Natural killer cell treated with Interleukin-12 subunit alpha and Interleukin-12 subunit beta and Interleukin-15 and Interleukin-18, amount 100 ng/mL, for 72 hours (primary cell): ENCODE measurements around the gene DBT. TPM values are rescaled to one million over a fixed set of nuclear protein-coding genes. Genes with fewer than 3 reads are reported as not detected.

Experiments used
- ATAC-seq, 2 donors: fragments of 150-1000 bp; cut with Tn5 transposase in 1 of 2; sonication (Bioruptor Pico), chemical (Tn5 transposase) in 1 of 2; 2 replicates each; pipeline ENCODE4 v1.10.0; 2021
- DNase-seq: peaks from one replicate; pipeline ENCODE4 v3.0.0; 2022; ENCODE audit warnings: low spot score
- H3K27ac Mint-ChIP-seq, 2 donors: 1 replicate in 1 of 2; 2 replicates in 1 of 2; pipeline ENCODE4 v1.8.0; 2022; ENCODE audit warnings: mixed read lengths in 2 of 2, mild to moderate bottlenecking in 1 of 2, moderate library complexity in 1 of 2
- H3K27me3 Mint-ChIP-seq, 2 donors: 1 replicate in 1 of 2; 2 replicates in 1 of 2; pipeline ENCODE4 v1.8.0; 2022; ENCODE audit warnings: mixed read lengths in 2 of 2
- H3K36me3 Mint-ChIP-seq: one replicate; pipeline ENCODE4 v1.8.0; 2022; ENCODE audit warnings: mixed read lengths
- H3K4me1 Mint-ChIP-seq, 2 donors: 1 replicate in 1 of 2; 2 replicates in 1 of 2; pipeline ENCODE4 v1.8.0; 2022; ENCODE audit warnings: low read depth in 2 of 2, mixed read lengths in 2 of 2, mild to moderate bottlenecking in 1 of 2
- H3K4me3 Mint-ChIP-seq: one replicate; pipeline ENCODE4 v1.8.0; 2022; ENCODE audit warnings: mixed read lengths
- H3K9me3 Mint-ChIP-seq: 2 replicates; pipeline ENCODE4 v1.8.0; 2022; ENCODE audit warnings: mixed read lengths
- total RNA-seq, 2 donors: library from RNA; stranded (reverse); gene quantifications; one replicate each; pipeline ENCODE4 v1.2.3, GENCODE V29; 2022

The DBT gene
- total RNA-seq, 2 donors from 2014 or later, result 9.3 to 12.8 TPM

DNA sequence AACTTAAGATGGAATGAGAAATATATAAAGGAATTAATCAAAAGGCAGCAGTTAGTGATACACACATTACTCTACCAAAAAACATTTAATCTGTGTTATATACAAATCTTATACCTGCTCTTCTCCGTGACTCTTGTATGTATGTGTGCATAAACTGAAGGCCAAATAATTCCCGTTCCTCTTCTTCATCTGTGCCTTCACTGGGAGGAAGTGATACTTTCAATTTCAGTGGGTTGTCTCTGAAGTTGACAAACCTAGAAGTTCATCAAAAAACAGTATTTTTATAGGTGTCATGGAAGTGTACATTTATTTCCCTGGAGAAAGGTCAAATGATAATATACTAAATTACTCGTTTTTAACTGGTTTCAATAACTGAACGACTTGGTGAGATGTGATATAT, 97.4 kb downstream of the DBT start:
- no peaks in the 10 kb centered on the region for H3K27me3 Mint-ChIP-seq
- DNase-seq, result no peak
- H3K36me3 Mint-ChIP-seq, result peaks cover 12% of the 10 kb centered on the region
- H3K27ac Mint-ChIP-seq, result peak overlapping the region in 1 of 2 donors; percentile 14
- H3K4me1 Mint-ChIP-seq, result peaks cover 6% of the 10 kb centered on the region in 2 donors
- ATAC-seq, result no peak
- no peaks in the 10 kb centered on the region for H3K9me3 Mint-ChIP-seq
- no peak overlapping the region for H3K4me3 Mint-ChIP-seq

DNA sequence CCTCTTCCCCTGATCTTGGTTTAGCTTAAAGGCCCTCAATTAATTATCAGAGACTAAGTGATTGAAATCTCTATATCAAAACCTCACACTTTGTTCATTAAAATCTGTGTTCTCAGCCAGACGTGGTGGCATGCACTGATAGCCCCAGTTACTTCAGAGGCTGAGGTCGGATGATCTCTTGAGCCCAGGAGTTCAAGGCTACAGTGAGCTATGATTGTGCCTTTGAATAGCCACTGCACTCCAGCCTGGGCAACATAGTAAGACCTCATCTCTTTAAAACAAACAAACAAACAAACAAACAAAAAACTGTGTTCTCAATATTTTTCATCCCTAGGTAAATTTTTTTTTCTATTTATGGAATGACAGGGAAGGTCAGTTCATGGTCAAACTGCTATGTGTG, 98.0 kb downstream of the DBT start:
- H3K36me3 Mint-ChIP-seq, result peaks cover 12% of the 10 kb centered on the region
- H3K4me1 Mint-ChIP-seq, result peaks cover 6% of the 10 kb centered on the region in 2 donors
- ATAC-seq (no peak), DNase-seq (no peak)
- H3K9me3 Mint-ChIP-seq, result no peaks in the 10 kb centered on the region
- no peak overlapping the region for H3K4me3 Mint-ChIP-seq
- H3K27me3 Mint-ChIP-seq, result no peaks in the 10 kb centered on the region
- peak overlapping the region in 1 of 2 donors; percentile 14 for H3K27ac Mint-ChIP-seq

- ATAC-seq, result no peak
- H3K4me1 Mint-ChIP-seq, result peaks cover 6 to 8% of the 10 kb centered on the region in 2 donors
- no peaks in the 10 kb centered on the region for H3K9me3 Mint-ChIP-seq
- H3K36me3 Mint-ChIP-seq, result peaks cover 24% of the 10 kb centered on the region
- no peak for DNase-seq
- H3K27ac Mint-ChIP-seq, result no peak overlapping the region
- H3K27me3 Mint-ChIP-seq, result no peaks in the 10 kb centered on the region
- H3K4me3 Mint-ChIP-seq, result no peak overlapping the region
These were observed 101.8 kb downstream of the DBT start for GRCh38 chr1:100147875-100148274.

DNA sequence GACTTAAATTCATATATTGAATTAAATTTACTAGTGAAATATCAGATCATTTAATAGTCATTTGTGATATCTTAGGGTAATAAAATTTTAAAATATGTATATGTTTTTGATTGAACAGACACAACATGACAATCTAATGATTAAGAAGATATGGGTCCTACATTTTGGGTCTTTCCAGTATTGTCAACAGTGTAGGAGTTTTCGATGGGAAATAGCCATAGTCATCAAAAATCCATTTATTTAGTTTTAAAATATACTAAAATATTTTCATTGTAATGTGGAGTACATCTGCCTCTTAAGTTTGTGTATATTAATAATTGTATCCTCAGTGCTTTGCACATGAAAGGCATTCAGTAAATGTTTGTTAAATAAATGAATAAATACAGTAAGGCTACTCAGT, 102.7 kb downstream of the DBT start:
- H3K4me3 Mint-ChIP-seq, result no peak overlapping the region
- H3K27me3 Mint-ChIP-seq, result no peaks in the 10 kb centered on the region
- peaks cover under 1 to 3% of the 10 kb centered on the region in 2 donors for H3K4me1 Mint-ChIP-seq
- H3K27ac Mint-ChIP-seq, result no peak overlapping the region
- H3K9me3 Mint-ChIP-seq, result no peaks in the 10 kb centered on the region
- DNase-seq (no peak), ATAC-seq (no peak)
- peaks cover 32% of the 10 kb centered on the region for H3K36me3 Mint-ChIP-seq

DNA sequence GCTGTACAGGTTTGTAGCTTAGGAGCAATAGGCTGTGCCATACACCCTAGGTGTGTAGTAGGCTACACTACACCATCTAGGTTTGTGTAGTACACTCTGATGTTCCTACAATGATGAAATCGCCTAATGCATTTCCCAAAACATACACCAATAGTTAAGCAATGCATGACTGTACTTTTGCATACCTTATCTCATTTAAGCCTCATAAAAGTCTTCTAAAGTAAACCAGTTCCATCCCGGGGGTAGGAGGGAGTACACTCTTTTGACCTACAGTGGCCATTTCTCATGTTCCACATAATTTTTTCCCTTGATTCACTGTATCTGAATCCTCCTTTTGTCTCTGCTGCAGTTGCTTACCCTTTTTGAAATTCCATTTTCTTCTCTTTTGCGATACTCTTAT, 104.5 kb downstream of the DBT start:
- Mint-ChIP-seq H3K4me3 (no peak overlapping the region), H3K4me1 (peaks cover 0 to 2% of the 10 kb centered on the region in 2 donors), H3K36me3 (peaks cover 33% of the 10 kb centered on the region), H3K27ac (no peak overlapping the region), H3K27me3 (no peaks in the 10 kb centered on the region), H3K9me3 (no peaks in the 10 kb centered on the region)
- DNase-seq (no peak), ATAC-seq (no peak)

GRCh38 chr1:100142343-100142742, 107.3 kb downstream of the DBT start:
- ATAC-seq, result no peak
- no peak overlapping the region for H3K4me3 Mint-ChIP-seq
- no peaks in the 10 kb centered on the region for H3K9me3 Mint-ChIP-seq
- H3K4me1 Mint-ChIP-seq, result peaks cover 0 to 4% of the 10 kb centered on the region in 2 donors
- H3K36me3 Mint-ChIP-seq, result peaks cover 39% of the 10 kb centered on the region
- no peak for DNase-seq
- H3K27ac Mint-ChIP-seq, result no peak overlapping the region
- no peaks in the 10 kb centered on the region for H3K27me3 Mint-ChIP-seq

DNA sequence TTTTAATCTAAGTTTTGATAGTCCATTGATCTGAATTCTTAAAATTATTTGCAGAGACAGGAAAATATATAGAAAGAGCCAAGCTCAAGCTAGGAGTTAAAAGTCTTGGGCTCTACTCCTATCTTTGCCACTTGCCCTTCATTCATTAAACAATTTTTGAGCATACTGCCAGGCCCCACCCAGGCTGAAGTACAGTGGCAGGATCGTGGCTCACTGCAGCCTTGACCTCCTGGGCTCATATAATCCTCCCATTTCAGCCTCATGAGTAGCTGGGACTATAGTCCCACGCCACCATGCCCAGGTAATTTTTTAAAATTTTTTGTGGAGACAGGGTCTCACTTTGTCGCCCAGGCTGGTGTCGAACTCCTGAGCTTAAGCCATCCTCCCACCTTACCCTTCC, 108.4 kb downstream of the DBT start:
- Mint-ChIP-seq H3K4me3 (no peak overlapping the region), H3K9me3 (no peaks in the 10 kb centered on the region), H3K36me3 (peaks cover 39% of the 10 kb centered on the region), H3K27ac (no peak overlapping the region), H3K27me3 (no peaks in the 10 kb centered on the region), H3K4me1 (peaks cover 0 to 4% of the 10 kb centered on the region in 2 donors)
- DNase-seq (no peak), ATAC-seq (no peak)

DNA sequence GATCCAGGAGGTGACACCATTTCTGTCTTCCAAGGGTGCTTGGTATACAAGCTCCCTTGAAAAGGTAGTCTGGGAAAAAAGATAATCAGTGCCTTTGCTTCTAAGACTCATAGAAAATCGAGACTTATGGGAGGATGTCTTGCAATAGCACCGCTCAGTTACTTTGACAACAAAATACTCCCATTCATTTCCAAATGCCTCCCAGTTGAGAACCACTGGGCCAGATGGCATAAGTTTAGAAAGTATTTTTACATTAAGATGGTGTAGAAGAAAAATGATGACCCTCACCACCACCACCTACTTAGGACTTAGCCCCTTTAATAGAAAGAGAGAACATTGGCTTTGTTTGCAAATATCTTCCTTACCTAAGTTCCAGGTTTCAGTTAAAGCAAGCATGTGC, 112.0 kb downstream of the DBT start:
- Mint-ChIP-seq H3K4me1 (peaks cover 15 to 19% of the 10 kb centered on the region in 2 donors), H3K9me3 (no peaks in the 10 kb centered on the region), H3K27ac (no peak overlapping the region)

More for the DNA sequence above, 112.0 kb downstream of the DBT start:
- Mint-ChIP-seq H3K36me3 (peaks cover 25% of the 10 kb centered on the region), H3K27me3 (no peaks in the 10 kb centered on the region), H3K4me3 (no peak overlapping the region)
- ATAC-seq (no peak), DNase-seq (no peak)

Other genes with a start within 250 kb of the DBT start
- gene SASS6, start 116.9 kb downstream of the DBT start, total RNA-seq, result 10 to 100 TPM in 1 of 2 donors, 1 to 10 TPM in 1; 8.3 to 14.8 TPM
- 10 to 100 TPM; 19.2 to 21.0 TPM for gene TRMT13, start 116.7 kb downstream of the DBT start, total RNA-seq
- gene LRRC39, start 71.6 kb downstream of the DBT start, total RNA-seq, result under 1 TPM; 0.50 to 1.00 TPM
- gene RTCA, start 16.4 kb upstream of the DBT start, total RNA-seq, result 10 to 100 TPM; 65.2 to 71.5 TPM
- 10 to 100 TPM; 15.0 to 26.9 TPM for gene CDC14A, start 102.7 kb upstream of the DBT start, total RNA-seq